Breast epithelium (tissue), 4 donors: ENCODE measurements around the gene RASA3. TPM values are rescaled to one million over a fixed set of nuclear protein-coding genes. Genes with fewer than 3 reads are reported as not detected.
"Not testable (repeated sequence)": the region's sequence is repeated elsewhere in the genome, so short reads cannot be mapped to it uniquely, and the experiment has no call there.

Experiments used
- DNase-seq, 2 donors: peaks; one replicate each; pipeline ENCODE4 v3.0.0-alpha.2; 2019; ENCODE audit warnings: low spot score in 2 of 2
- H3K27ac ChIP-seq, 2 donors: fragments of 200-600 bp; sonication (generic) in 1 of 2; one replicate each; pipeline ENCODE4 v1.5.1; 2016 to 2019; ENCODE audit warnings: mild to moderate bottlenecking in 1 of 2
- H3K27me3 ChIP-seq, 2 donors: fragments of 200-600 bp; sonication (generic) in 1 of 2; one replicate each; pipeline versions ENCODE4 v1.5.1 to v1.6.0; 2017 to 2019; ENCODE audit warnings: control low read depth in 1 of 2, mild to moderate bottlenecking in 1 of 2
- H3K36me3 ChIP-seq: fragments of 200-600 bp; one replicate; pipeline ENCODE4 v1.5.1; 2019
- H3K4me1 ChIP-seq, 2 donors: fragments of 200-600 bp; sonication (generic); one replicate each; pipeline ENCODE4 v1.5.1; 2016 to 2019; ENCODE audit warnings: control low read depth in 1 of 2
- H3K4me3 ChIP-seq, 3 donors: fragments of 200-600 bp; sonication (generic); 1 replicate in 2 of 3; 2 replicates in 1 of 3; pipeline ENCODE4 v1.5.1; 2016 to 2019; ENCODE audit warnings: mild to moderate bottlenecking in 3 of 3, moderate library complexity in 2 of 3
- H3K9me3 ChIP-seq, 2 donors: fragments of 200-600 bp; sonication (generic) in 1 of 2; one replicate each; pipeline ENCODE4 v1.5.1; 2016 to 2019; ENCODE audit warnings: control low read depth in 1 of 2
- POLR2A ChIP-seq: fragments of 450-650 bp; IDR thresholded peaks from one replicate; pipeline ENCODE4 v1.6.1; 2016; ENCODE audit warnings: antibody characterized with exemption, mild to moderate bottlenecking, moderate library complexity
- POLR2AphosphoS5 ChIP-seq, 3 donors: sonication (generic); formaldehyde crosslinking; IDR thresholded peaks; one replicate each; pipeline ENCODE4 v1.6.1; 2017; ENCODE audit warnings: antibody characterized with exemption in 3 of 3
- intact Hi-C: fragments of 100-400 bp; cut with DNase I; formaldehyde crosslinking; loops from one replicate; pipeline ENCODE4 v1.15.1; 2023; ENCODE audit warnings: low total_unique reads
- total RNA-seq, 3 donors: library from RNA; depleted of rRNA; stranded (reverse); fragments of >200 nt; gene quantifications; one replicate each; pipeline ENCODE4 v1.1.0, GENCODE V29; 2016
- TF ChIP-seq, protein P1 (sequence below), 3 donors: fragments of 450-650 bp; IDR thresholded peaks; one replicate each; pipeline ENCODE4 v1.5.1; 2016 to 2017; ENCODE audit warnings: antibody characterized with exemption in 3 of 3, mild to moderate bottlenecking in 3 of 3, moderate library complexity in 3 of 3

RASA3 gene
- total RNA-seq, 3 donors from 2014 or later = 14.2 to 54.9 (median 31.5) TPM

DNA sequence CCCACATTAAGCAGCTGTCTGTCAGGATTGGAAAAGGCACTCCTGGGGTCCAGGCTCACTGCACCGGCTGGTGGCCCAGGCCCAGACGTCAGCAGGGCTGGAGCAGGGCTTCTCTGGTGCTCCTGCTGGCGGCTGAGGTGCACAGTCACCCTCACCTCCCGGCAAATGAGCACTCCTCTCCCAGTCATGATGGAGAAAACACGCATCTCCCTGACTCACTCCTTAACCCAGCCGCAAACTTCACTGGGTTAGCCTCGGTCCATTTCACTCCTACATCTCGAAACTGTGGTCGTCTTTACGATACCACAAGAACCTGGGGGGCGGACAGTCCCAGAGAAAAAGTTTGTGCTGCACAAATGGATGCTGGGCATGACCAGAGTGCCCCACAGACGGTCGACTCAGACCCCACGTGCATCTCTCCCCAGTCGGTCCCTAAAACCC lies 3.3 kb upstream of the RASA3 start:
- Histone ChIP-seq H3K4me3 (no peak overlapping the region), H3K27me3 (no peaks in the 10 kb centered on the region), H3K9me3 (no peaks in the 10 kb centered on the region), H3K27ac (no peak overlapping the region), H3K4me1 (peaks cover 0 to 5% of the 10 kb centered on the region in 2 donors), H3K36me3 (no peaks in the 10 kb centered on the region)
- DNase-seq = no peak
- TF ChIP-seq POLR2A (no peak), POLR2AphosphoS5 (IDR thresholded peaks at IDR 0.05) (no peak)
- TF ChIP-seq, protein P1, sequence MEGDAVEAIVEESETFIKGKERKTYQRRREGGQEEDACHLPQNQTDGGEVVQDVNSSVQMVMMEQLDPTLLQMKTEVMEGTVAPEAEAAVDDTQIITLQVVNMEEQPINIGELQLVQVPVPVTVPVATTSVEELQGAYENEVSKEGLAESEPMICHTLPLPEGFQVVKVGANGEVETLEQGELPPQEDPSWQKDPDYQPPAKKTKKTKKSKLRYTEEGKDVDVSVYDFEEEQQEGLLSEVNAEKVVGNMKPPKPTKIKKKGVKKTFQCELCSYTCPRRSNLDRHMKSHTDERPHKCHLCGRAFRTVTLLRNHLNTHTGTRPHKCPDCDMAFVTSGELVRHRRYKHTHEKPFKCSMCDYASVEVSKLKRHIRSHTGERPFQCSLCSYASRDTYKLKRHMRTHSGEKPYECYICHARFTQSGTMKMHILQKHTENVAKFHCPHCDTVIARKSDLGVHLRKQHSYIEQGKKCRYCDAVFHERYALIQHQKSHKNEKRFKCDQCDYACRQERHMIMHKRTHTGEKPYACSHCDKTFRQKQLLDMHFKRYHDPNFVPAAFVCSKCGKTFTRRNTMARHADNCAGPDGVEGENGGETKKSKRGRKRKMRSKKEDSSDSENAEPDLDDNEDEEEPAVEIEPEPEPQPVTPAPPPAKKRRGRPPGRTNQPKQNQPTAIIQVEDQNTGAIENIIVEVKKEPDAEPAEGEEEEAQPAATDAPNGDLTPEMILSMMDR (IDR thresholded peaks at IDR 0.05) = no peak
- intact Hi-C loops = no loop called here

DNA sequence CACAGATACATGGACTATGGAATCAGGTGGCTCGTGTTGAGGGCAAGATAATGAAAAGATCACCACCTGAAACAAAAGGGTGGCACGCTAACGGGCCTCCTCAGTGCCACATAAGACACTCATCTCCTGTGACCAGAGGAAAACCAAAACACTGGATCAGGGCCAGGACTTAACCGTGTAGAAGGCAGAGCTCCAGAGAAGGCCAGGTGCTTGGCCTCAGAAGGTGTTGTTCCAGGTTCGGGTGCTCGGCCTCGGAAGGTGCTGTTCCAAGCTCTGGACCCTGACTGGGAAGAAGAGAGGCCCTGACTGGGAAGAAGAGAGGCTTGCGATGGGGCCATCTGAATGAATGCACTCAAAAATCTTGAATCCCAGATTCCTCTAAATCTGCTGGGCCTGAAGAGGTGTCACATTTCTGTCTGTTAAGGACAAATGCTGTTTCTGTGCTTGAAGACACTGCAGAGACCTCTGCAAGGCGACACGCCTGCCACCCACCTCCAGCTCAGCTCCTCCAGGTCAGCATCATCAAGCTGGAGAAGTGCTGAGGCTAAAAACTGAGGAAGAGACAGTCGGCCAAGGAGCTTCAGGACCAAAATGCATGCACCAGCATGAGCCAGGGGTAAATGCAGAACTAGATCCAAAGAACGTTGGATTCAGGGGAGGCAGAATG lies 2.7 kb upstream of the RASA3 start:
- no peaks in the 10 kb centered on the region for H3K27me3 ChIP-seq
- intact Hi-C loops = no loop called here
- H3K9me3 ChIP-seq = no peaks in the 10 kb centered on the region
- H3K27ac ChIP-seq = no peak overlapping the region
- no peak for DNase-seq
- no peak overlapping the region for H3K4me3 ChIP-seq
- peaks cover 6 to 8% of the 10 kb centered on the region in 2 donors for H3K4me1 ChIP-seq
- H3K36me3 ChIP-seq = no peaks in the 10 kb centered on the region
- TF ChIP-seq POLR2AphosphoS5 (IDR thresholded peaks at IDR 0.05) = no peak
- TF ChIP-seq, protein P1 (IDR thresholded peaks at IDR 0.05) = no peak
- TF ChIP-seq POLR2A = no peak

DNA sequence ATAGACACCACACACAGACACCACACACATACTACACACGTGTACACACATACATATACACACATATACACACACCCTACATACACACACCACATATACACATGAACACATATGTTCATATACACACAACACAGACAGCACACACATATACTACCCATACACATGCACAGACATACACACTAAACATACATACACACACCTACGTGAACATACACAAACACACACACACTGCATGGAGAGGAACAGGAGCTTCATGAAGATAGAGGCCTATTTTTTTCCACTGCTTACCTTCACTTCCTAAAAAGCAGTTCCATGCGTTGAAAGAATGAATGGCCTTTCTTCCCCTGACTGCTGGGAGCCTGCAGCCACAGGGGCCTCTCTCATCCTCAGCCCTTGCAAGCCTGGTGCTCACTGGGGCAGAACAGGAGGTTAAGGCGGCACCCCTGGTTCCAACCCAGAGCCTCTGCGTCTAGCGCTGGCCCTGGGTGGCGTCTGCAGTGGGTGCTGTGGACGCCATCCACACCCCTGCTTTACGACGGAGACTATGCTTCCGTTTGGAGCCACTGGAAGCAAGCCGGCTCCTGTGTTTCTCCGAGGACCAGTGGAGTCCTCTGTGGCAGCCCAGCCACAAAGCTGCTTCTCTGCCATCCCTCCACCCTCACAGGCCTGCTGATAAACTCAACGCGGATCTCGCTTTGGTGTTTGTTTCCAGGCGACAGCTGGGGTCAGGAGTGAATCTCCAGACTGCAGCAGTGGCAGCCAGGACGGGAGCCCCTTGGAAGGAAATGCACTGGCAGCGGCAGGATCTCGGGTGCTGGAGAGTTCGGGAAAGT lies 1.9 kb upstream of the RASA3 start:
- Histone ChIP-seq H3K4me1 (peaks cover 6 to 8% of the 10 kb centered on the region in 2 donors), H3K27me3 (no peaks in the 10 kb centered on the region), H3K4me3 (no peak overlapping the region), H3K27ac (no peak overlapping the region), H3K9me3 (no peaks in the 10 kb centered on the region), H3K36me3 (no peaks in the 10 kb centered on the region)
- TF ChIP-seq, protein P1 (IDR thresholded peaks at IDR 0.05) = no peak
- intact Hi-C loops = no loop called here
- no peak for DNase-seq

DNA sequence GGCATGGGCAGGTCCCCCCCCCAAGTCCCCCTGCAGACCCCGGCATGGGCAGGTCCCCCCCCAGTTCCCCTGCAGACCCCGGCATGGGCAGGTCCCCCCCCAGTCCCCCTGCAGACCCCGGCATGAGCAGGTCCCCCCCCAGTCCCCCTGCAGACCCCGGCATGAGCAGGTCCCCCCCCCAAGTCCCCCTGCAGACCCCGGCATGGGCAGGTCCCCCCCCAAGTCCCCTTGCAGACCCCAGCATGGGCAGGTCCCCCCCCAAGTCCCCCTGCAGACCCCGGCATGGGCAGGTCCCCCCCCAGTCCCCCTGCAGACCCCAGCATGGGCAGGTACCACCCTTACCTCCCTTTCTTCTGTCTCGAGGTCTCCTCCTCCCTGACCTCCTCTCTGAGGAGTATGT lies 1.1 kb upstream of the RASA3 start:
- intact Hi-C loops, H3K27ac ChIP-seq, H3K4me1 ChIP-seq, DNase-seq, H3K4me3 ChIP-seq, H3K9me3 ChIP-seq, H3K27me3 ChIP-seq, H3K36me3 ChIP-seq: not testable (repeated sequence)

DNA sequence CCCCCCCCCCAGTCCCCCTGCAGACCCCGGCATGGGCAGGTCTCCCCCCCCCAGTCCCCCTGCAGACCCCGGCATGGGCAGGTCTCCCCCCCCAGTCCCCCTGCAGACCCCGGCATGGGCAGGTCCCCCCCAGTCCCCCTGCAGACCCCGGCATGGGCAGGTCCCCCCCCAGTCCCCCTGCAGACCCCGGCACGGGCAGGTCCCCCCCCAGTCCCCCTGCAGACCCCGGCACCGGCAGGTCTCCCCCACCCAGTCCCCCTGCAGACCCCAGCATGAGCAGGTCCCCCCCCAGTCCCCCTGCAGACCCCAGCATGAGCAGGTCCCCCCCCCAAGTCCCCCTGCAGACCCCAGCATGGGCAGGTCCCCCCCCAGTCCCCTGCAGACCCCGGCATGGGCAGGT lies 703 bp upstream of the RASA3 start:
- H3K27me3 ChIP-seq, intact Hi-C loops, H3K4me1 ChIP-seq, H3K9me3 ChIP-seq, DNase-seq, H3K27ac ChIP-seq, H3K36me3 ChIP-seq: not testable (repeated sequence)
- H3K4me3 ChIP-seq = peak overlapping the region in 1 of 3 donors; percentile 96
